GM23338 (cell line): Measurements from ENCODE around the gene UMOD. TPM values are rescaled to one million over a fixed set of nuclear protein-coding genes. Genes with fewer than 3 reads are reported as not detected.

Experiments used
- ATAC-seq: fragments of 200-7000 bp; cut with Tn5 transposase; 3 replicates; pipeline ENCODE4 v1.9.1; 2020
- DNase-seq: peaks from one replicate; pipeline ENCODE4 v3.0.0-alpha.2; 2015; ENCODE audit warnings: low spot score
- H2AFZ ChIP-seq: fragments of 200-600 bp; sonication (generic); 2 replicates; pipeline ENCODE4 v1.8.0; 2016; ENCODE audit warnings: antibody characterized with exemption, mild to moderate bottlenecking, moderate library complexity
- H3F3A ChIP-seq: fragments of 200-600 bp; sonication (generic); replicated peaks from 2 replicates; pipeline ENCODE4 v1.8.0; 2017; ENCODE audit warnings: antibody characterized with exemption, mixed run types, low read depth
- H3K27ac ChIP-seq: fragments of 200-600 bp; sonication (generic); 2 replicates; pipeline ENCODE4 v1.6.1; 2016; ENCODE audit warnings: low read depth
- H3K27me3 ChIP-seq: fragments of 200-600 bp; sonication (generic); 2 replicates; pipeline ENCODE4 v1.8.0; 2016; ENCODE audit warnings: mild to moderate bottlenecking, mixed run types, moderate library complexity; ENCODE audit not compliant: insufficient read depth
- H3K36me3 ChIP-seq: fragments of 200-600 bp; sonication (generic); 2 replicates; pipeline ENCODE4 v1.8.0; 2016; ENCODE audit warnings: mild to moderate bottlenecking; ENCODE audit not compliant: insufficient read depth
- H3K4me1 ChIP-seq: fragments of 200-600 bp; sonication (generic); 2 replicates; pipeline ENCODE4 v1.8.0; 2016; ENCODE audit warnings: mild to moderate bottlenecking, moderate library complexity; ENCODE audit not compliant: insufficient read depth
- H3K4me2 ChIP-seq: fragments of 200-600 bp; sonication (generic); 2 replicates; pipeline ENCODE4 v1.7.1; 2017; ENCODE audit warnings: mixed run types
- H3K4me3 ChIP-seq: fragments of 200-600 bp; sonication (generic); 2 replicates; pipeline ENCODE4 v1.6.1; 2016; ENCODE audit warnings: mixed run types
- H3K79me2 ChIP-seq: fragments of 200-600 bp; sonication (generic); replicated peaks from 2 replicates; pipeline ENCODE4 v1.8.0; 2017; ENCODE audit warnings: mild to moderate bottlenecking; ENCODE audit not compliant: insufficient read depth
- H3K9me2 ChIP-seq: fragments of 200-600 bp; sonication (generic); 2 replicates; pipeline ENCODE4 v1.8.0; 2017; ENCODE audit not compliant: insufficient read depth
- H4K20me1 ChIP-seq: fragments of 200-600 bp; sonication (generic); replicated peaks from 2 replicates; pipeline ENCODE4 v1.8.0; 2017; ENCODE audit warnings: mild to moderate bottlenecking; ENCODE audit not compliant: insufficient read depth
- H3K27ac Mint-ChIP-seq: 2 replicates; pipeline ENCODE4 v1.8.0; 2020; ENCODE audit warnings: inconsistent platforms, mild to moderate bottlenecking, moderate library complexity, mixed read lengths
- H3K27me3 Mint-ChIP-seq: 3 replicates; pipeline ENCODE4 v1.8.0; 2022; ENCODE audit warnings: low read depth, mild to moderate bottlenecking, moderate library complexity, mixed read lengths, inconsistent platforms; ENCODE audit not compliant: insufficient read depth, poor library complexity
- H3K36me3 Mint-ChIP-seq: 3 replicates; pipeline ENCODE4 v1.8.0; 2021; ENCODE audit warnings: low read depth, mild to moderate bottlenecking, inconsistent platforms, moderate library complexity, mixed read lengths
- H3K4me1 Mint-ChIP-seq: 3 replicates; pipeline ENCODE4 v1.8.0; 2020; ENCODE audit warnings: mild to moderate bottlenecking, inconsistent platforms, mixed read lengths
- H3K4me3 Mint-ChIP-seq: 3 replicates; pipeline ENCODE4 v1.8.0; 2021; ENCODE audit warnings: moderate library complexity, mild to moderate bottlenecking, inconsistent platforms, mixed read lengths
- H3K9me3 Mint-ChIP-seq: 3 replicates; pipeline ENCODE4 v1.8.0; 2020; ENCODE audit warnings: moderate library complexity, mild to moderate bottlenecking, inconsistent platforms, mixed read lengths
- CREB1 ChIP-seq: fragments of 250-450 bp; sonication (Bioruptor Pico); IDR thresholded peaks from 2 replicates; pipeline ENCODE4 v1.5.0; 2020; ENCODE audit warnings: low read depth, mild to moderate bottlenecking, moderate library complexity
- CTCF ChIP-seq, 2 experiments: fragments of 200-600 bp in 1 of 2; sonication (generic) in 1 of 2; conservative IDR thresholded peaks; 2 replicates each; pipeline versions ENCODE4 v1.5.1 to v1.6.1; 2016 to 2017; ENCODE audit warnings: antibody characterized with exemption in 2 of 2, low read depth in 2 of 2, mild to moderate bottlenecking in 2 of 2, moderate library complexity in 1 of 2
- EZH2 ChIP-seq: fragments of 200-600 bp; sonication (generic); IDR thresholded peaks from one replicate; pipeline ENCODE4 v1.8.0; 2017; ENCODE audit warnings: antibody characterized with exemption, mild to moderate bottlenecking, low read depth; ENCODE audit not compliant: unreplicated experiment
- EZH2phosphoT487 ChIP-seq: fragments of 200-600 bp; sonication (generic); IDR thresholded peaks from one replicate; pipeline ENCODE4 v1.8.1; 2018; ENCODE audit warnings: antibody characterized with exemption; ENCODE audit not compliant: unreplicated experiment
- JUNB ChIP-seq: IDR thresholded peaks from one replicate; pipeline ENCODE4 v1.6.1; 2016; ENCODE audit warnings: antibody characterized with exemption; ENCODE audit not compliant: unreplicated experiment
- NANOG ChIP-seq: IDR thresholded peaks from 2 replicates; pipeline ENCODE4 v1.6.1; 2016; ENCODE audit warnings: antibody characterized with exemption, borderline replicate concordance
- POLR2AphosphoS5 ChIP-seq: IDR thresholded peaks from 2 replicates; pipeline ENCODE4 v1.6.1; 2016; ENCODE audit warnings: antibody characterized with exemption, low read depth
- STAT1 ChIP-seq: IDR thresholded peaks from one replicate; pipeline ENCODE4 v1.6.1; 2016; ENCODE audit warnings: antibody characterized with exemption; ENCODE audit not compliant: unreplicated experiment
- ZNF114 ChIP-seq: fragments of 250-450 bp; sonication (Bioruptor Pico); IDR thresholded peaks from 2 replicates; pipeline ENCODE4 v1.5.0; 2020; ENCODE audit warnings: mild to moderate bottlenecking, moderate library complexity
- ZNF331 ChIP-seq: fragments of 250-450 bp; sonication (Bioruptor Pico); IDR thresholded peaks from 2 replicates; pipeline ENCODE4 v1.5.0; 2020; ENCODE audit warnings: low read depth, mild to moderate bottlenecking, moderate library complexity
- polyA plus RNA-seq: library from polyadenylated mRNA; unstranded; fragments of >200 nt; fragmentation: Nextera tagmentation; extraction: Ambion mirVana; gene quantifications from 2 replicates; pipeline ENCODE4 v1.2.1, GENCODE V29; 2016
- total RNA-seq: library from RNA; depleted of rRNA; stranded (reverse); fragments of >200 nt; shearing (Covaris generic); gene quantifications from 2 replicates; pipeline ENCODE4 v1.2.3, GENCODE V29; 2014
- TF ChIP-seq, protein P1 (sequence below): fragments of 250-450 bp; sonication (Bioruptor Pico); IDR thresholded peaks from 2 replicates; pipeline ENCODE4 v1.5.0; 2020; ENCODE audit warnings: mild to moderate bottlenecking, moderate library complexity
- TF ChIP-seq, protein P2 (sequence below): IDR thresholded peaks from one replicate; pipeline ENCODE4 v1.6.1; 2018; ENCODE audit warnings: antibody characterized with exemption; ENCODE audit not compliant: unreplicated experiment

UMOD gene
- total and polyA plus RNA-seq, 2 experiments from 2014 or later, result not detected

DNA sequence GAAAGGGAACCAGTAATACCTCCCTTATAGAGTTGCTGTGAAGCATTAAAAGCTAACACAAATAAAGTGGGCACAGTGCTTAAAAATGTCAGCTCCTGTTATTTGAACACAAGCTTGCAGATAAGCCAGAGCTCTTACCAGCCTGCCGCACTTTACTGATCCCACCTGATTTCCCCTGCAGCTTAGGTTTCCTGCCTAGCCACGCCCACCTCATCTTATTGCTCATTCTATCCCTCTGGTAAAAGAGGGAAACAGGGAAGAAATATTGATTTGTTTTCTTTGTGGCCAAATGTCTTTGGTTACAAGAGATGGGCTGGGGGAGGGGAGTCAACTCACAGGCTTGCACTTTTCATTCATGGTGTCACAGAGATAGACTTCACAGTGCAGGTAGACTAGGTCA lies 15.6 kb downstream of the UMOD start (continued):
- TF ChIP-seq NANOG (no peak), CTCF (conservative IDR thresholded peaks at IDR 0.05; ENCODE audit: low read depth in 2 of 2) (no peak), ZNF331 (no peak)

DNA sequence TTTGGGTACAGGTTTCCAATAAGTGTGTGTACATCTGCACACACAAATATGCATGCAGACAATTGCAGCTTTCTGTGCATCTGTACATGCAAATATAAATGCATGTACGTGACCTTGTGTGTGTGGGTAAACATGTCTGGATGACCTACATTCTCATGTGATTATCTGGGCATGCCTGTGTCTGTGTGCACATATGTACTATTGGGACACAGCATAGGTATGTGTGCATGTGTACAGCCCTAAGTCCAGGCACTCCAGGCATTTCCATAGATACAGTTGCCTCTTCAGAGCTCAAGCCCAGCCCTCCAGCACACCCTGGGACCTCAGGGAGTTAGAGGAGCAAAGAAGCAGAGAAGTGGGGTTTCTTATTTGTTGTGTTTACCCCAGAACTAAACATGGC lies 18.1 kb downstream of the UMOD start:
- no peaks in the 10 kb centered on the region for H3K79me2 ChIP-seq
- Mint-ChIP-seq H3K4me1 (peaks cover 3% of the 10 kb centered on the region; the same call in 2 of the 3 replicates), H3K4me3 (no peak overlapping the region), H3K9me3 (no peaks in the 10 kb centered on the region), H3K36me3 (no peaks in the 10 kb centered on the region), H3K27me3 (peaks cover 5% of the 10 kb centered on the region), H3K27ac (no peak overlapping the region)
- no peak overlapping the region for H3K4me3 ChIP-seq
- peaks cover 9% of the 10 kb centered on the region for H3K4me1 ChIP-seq
- no peaks in the 10 kb centered on the region for H3K36me3 ChIP-seq
- ATAC-seq, result no peak
- H3K27ac ChIP-seq, result no peak overlapping the region
- H2AFZ ChIP-seq, result no peak overlapping the region
- DNase-seq, result no peak
- H3K4me2 ChIP-seq, result no peak overlapping the region
- H3F3A ChIP-seq, result no peaks in the 10 kb centered on the region
- H3K27me3 ChIP-seq, result no peaks in the 10 kb centered on the region
- H3K9me2 ChIP-seq, result no peaks in the 10 kb centered on the region
- H4K20me1 ChIP-seq, result no peaks in the 10 kb centered on the region
- TF ChIP-seq JUNB, result no peak
- TF ChIP-seq STAT1, result no peak
- no peak for TF ChIP-seq CTCF (conservative IDR thresholded peaks at IDR 0.05; ENCODE audit: low read depth in 2 of 2)
- TF ChIP-seq, protein P1, sequence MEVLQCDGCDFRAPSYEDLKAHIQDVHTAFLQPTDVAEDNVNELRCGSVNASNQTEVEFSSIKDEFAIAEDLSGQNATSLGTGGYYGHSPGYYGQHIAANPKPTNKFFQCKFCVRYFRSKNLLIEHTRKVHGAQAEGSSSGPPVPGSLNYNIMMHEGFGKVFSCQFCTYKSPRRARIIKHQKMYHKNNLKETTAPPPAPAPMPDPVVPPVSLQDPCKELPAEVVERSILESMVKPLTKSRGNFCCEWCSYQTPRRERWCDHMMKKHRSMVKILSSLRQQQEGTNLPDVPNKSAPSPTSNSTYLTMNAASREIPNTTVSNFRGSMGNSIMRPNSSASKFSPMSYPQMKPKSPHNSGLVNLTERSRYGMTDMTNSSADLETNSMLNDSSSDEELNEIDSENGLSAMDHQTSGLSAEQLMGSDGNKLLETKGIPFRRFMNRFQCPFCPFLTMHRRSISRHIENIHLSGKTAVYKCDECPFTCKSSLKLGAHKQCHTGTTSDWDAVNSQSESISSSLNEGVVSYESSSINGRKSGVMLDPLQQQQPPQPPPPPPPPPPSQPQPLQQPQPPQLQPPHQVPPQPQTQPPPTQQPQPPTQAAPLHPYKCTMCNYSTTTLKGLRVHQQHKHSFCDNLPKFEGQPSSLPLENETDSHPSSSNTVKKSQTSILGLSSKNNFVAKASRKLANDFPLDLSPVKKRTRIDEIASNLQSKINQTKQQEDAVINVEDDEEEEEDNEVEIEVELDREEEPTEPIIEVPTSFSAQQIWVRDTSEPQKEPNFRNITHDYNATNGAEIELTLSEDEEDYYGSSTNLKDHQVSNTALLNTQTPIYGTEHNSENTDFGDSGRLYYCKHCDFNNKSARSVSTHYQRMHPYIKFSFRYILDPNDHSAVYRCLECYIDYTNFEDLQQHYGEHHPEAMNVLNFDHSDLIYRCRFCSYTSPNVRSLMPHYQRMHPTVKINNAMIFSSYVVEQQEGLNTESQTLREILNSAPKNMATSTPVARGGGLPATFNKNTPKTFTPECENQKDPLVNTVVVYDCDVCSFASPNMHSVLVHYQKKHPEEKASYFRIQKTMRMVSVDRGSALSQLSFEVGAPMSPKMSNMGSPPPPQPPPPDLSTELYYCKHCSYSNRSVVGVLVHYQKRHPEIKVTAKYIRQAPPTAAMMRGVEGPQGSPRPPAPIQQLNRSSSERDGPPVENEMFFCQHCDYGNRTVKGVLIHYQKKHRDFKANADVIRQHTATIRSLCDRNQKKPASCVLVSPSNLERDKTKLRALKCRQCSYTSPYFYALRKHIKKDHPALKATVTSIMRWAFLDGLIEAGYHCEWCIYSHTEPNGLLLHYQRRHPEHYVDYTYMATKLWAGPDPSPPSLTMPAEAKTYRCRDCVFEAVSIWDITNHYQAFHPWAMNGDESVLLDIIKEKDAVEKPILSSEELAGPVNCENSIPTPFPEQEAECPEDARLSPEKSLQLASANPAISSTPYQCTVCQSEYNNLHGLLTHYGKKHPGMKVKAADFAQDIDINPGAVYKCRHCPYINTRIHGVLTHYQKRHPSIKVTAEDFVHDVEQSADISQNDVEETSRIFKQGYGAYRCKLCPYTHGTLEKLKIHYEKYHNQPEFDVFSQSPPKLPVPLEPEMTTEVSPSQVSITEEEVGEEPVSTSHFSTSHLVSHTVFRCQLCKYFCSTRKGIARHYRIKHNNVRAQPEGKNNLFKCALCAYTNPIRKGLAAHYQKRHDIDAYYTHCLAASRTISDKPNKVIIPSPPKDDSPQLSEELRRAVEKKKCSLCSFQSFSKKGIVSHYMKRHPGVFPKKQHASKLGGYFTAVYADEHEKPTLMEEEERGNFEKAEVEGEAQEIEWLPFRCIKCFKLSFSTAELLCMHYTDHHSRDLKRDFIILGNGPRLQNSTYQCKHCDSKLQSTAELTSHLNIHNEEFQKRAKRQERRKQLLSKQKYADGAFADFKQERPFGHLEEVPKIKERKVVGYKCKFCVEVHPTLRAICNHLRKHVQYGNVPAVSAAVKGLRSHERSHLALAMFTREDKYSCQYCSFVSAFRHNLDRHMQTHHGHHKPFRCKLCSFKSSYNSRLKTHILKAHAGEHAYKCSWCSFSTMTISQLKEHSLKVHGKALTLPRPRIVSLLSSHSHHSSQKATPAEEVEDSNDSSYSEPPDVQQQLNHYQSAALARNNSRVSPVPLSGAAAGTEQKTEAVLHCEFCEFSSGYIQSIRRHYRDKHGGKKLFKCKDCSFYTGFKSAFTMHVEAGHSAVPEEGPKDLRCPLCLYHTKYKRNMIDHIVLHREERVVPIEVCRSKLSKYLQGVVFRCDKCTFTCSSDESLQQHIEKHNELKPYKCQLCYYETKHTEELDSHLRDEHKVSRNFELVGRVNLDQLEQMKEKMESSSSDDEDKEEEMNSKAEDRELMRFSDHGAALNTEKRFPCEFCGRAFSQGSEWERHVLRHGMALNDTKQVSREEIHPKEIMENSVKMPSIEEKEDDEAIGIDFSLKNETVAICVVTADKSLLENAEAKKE (CRISPR knock-in tag), result no peak
- no peak for TF ChIP-seq ZNF331
- TF ChIP-seq POLR2AphosphoS5, result no peak
- no peak for TF ChIP-seq CREB1 (CRISPR knock-in tag)
- no peak for TF ChIP-seq EZH2
- no peak for TF ChIP-seq NANOG
- TF ChIP-seq, protein P2, sequence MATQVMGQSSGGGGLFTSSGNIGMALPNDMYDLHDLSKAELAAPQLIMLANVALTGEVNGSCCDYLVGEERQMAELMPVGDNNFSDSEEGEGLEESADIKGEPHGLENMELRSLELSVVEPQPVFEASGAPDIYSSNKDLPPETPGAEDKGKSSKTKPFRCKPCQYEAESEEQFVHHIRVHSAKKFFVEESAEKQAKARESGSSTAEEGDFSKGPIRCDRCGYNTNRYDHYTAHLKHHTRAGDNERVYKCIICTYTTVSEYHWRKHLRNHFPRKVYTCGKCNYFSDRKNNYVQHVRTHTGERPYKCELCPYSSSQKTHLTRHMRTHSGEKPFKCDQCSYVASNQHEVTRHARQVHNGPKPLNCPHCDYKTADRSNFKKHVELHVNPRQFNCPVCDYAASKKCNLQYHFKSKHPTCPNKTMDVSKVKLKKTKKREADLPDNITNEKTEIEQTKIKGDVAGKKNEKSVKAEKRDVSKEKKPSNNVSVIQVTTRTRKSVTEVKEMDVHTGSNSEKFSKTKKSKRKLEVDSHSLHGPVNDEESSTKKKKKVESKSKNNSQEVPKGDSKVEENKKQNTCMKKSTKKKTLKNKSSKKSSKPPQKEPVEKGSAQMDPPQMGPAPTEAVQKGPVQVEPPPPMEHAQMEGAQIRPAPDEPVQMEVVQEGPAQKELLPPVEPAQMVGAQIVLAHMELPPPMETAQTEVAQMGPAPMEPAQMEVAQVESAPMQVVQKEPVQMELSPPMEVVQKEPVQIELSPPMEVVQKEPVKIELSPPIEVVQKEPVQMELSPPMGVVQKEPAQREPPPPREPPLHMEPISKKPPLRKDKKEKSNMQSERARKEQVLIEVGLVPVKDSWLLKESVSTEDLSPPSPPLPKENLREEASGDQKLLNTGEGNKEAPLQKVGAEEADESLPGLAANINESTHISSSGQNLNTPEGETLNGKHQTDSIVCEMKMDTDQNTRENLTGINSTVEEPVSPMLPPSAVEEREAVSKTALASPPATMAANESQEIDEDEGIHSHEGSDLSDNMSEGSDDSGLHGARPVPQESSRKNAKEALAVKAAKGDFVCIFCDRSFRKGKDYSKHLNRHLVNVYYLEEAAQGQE, result no peak
- TF ChIP-seq ZNF114 (CRISPR knock-in tag), result no peak
- TF ChIP-seq EZH2phosphoT487, result no peak
